ENCODE data around the gene SERINC3. TPM values are rescaled to one million over a fixed set of nuclear protein-coding genes. Genes with fewer than 3 reads are reported as not detected.

Gene SERINC3
- polyA plus RNA-seq, 1 of the 3 experiments (the other 2 are of a cell fraction): 105 TPM

- POLR2A ChIA-PET: no interaction called here
- H3K36me3 ChIP-seq (replicated peaks in 1 of 2; ENCODE audit: control insufficient read depth in 1 of 2, insufficient read depth in 2 of 2, low read length in 1 of 2): no peaks in the 10 kb centered on the region
- peaks cover 0 to 7% of the 10 kb centered on the region in 2 experiments; a peak in 1 of 4 replicates for H3K4me1 ChIP-seq (ENCODE audit: control insufficient read depth in 1 of 2, insufficient read depth in 2 of 2, low read depth in 1 of 2, low read length in 1 of 2)
- no peak overlapping the region for H2AFZ ChIP-seq (ENCODE audit: low read depth)
- no peak overlapping the region for H3K4me2 ChIP-seq
- peak; percentile 47 for DNase-seq
- no peaks in the 10 kb centered on the region for H3K27me3 ChIP-seq (ENCODE audit: insufficient read depth)
- H3K9me3 ChIP-seq: no peaks in the 10 kb centered on the region
- H3K4me3 ChIP-seq (ENCODE audit: low read depth in 2 of 2, low read length in 1 of 2): no peak overlapping the region
- no peak for TF ChIP-seq REST (IDR thresholded peaks at IDR 0.05; ENCODE audit: low read depth, low read length)
- no peak for TF ChIP-seq POLR2AphosphoS5 (IDR thresholded peaks at IDR 0.05; ENCODE audit: low read depth, low read length)
- TF ChIP-seq RAD21 (IDR thresholded peaks at IDR 0.05; ENCODE audit: low read length): peak; percentile 83
- TF ChIP-seq SMC3 (IDR thresholded peaks at IDR 0.05; ENCODE audit: low read depth, low read length): peak; percentile 64
- TF ChIP-seq EZH2phosphoT487 (IDR thresholded peaks at IDR 0.05; ENCODE audit: borderline replicate concordance, low read depth): no peak
- TF ChIP-seq JUND (IDR thresholded peaks at IDR 0.05): no peak
- no peak for TF ChIP-seq TAF1 (IDR thresholded peaks at IDR 0.05; ENCODE audit: borderline replicate concordance, low read depth, low read length)
- no peak for TF ChIP-seq SIN3A (IDR thresholded peaks at IDR 0.05; ENCODE audit: borderline replicate concordance, low read depth, low read length)
- TF ChIP-seq CTCF (IDR thresholded peaks at IDR 0.05): peak; percentile 59
- TF ChIP-seq EP300 (IDR thresholded peaks at IDR 0.05; ENCODE audit: borderline replicate concordance in 1 of 2, low read depth in 1 of 2, low read length in 1 of 2): no peak
- no peak for TF ChIP-seq GABPA (IDR thresholded peaks at IDR 0.05; ENCODE audit: low read depth)
- TF ChIP-seq TCF12 (IDR thresholded peaks at IDR 0.05): no peak; the same call in 1 of the 2 replicates
- TF ChIP-seq ELF1 (IDR thresholded peaks at IDR 0.05): no peak
- no peak for TF ChIP-seq GATA2 (CRISPR knock-in tag; IDR thresholded peaks at IDR 0.05)
- no peak for TF ChIP-seq RXRA (IDR thresholded peaks at IDR 0.05; ENCODE audit: borderline replicate concordance, low read depth)
- no peaks in the 10 kb centered on the region for H3K9me2 ChIP-seq
- no peak overlapping the region for H3K27ac ChIP-seq (ENCODE audit: low read depth in 2 of 2, low read length in 1 of 2)
- peaks cover 7% of the 10 kb centered on the region; the same call in 1 of the 2 replicates for H3K79me2 ChIP-seq (ENCODE audit: insufficient read depth)
- H3F3A ChIP-seq (replicated peaks; ENCODE audit: insufficient read depth): no peaks in the 10 kb centered on the region
- 68% methylated on average over 2 of the region's 2 CpGs for WGBS (ENCODE audit: low lambda C conversion rate)
- CTCF ChIA-PET: interaction anchor here (0.6 to 5.9 kb wide), 32 partner anchors 9 to 849 kb away, joined by 3 to 44 read pairs (median 4); partner anchors contain the start of gene FITM2
- no peaks in the 10 kb centered on the region for H4K20me1 ChIP-seq (ENCODE audit: insufficient read depth)
- H3K9ac ChIP-seq: no peak overlapping the region
Observed at GRCh38 chr20:44471481-44471882, 50.4 kb downstream of the SERINC3 start.

Data from SK-N-SH (cell line).